Gastrocnemius medialis (tissue), 4 donors: ENCODE measurements around the gene TRAP1. TPM values are rescaled to one million over a fixed set of nuclear protein-coding genes. Genes with fewer than 3 reads are reported as not detected.
A peak's percentile ranks its signal among the peaks of the same experiment; 100 is the strongest.

Source experiments
- ATAC-seq, 2 donors: fragments of 150-250 bp; one replicate each; pipeline ENCODE4 v1.9.1; 2016
- DNase-seq, 2 donors: peaks; one replicate each; pipeline ENCODE4 v3.0.0-alpha.2; 2019
- H3K27ac ChIP-seq, 4 donors: fragments of 200-600 bp; sonication (generic); 1 replicate in 1 of 4; 2 replicates in 3 of 4; pipeline ENCODE4 v1.5.1; 2016 to 2018; ENCODE audit warnings: mild to moderate bottlenecking in 2 of 4, moderate library complexity in 1 of 4
- H3K27me3 ChIP-seq, 3 donors: fragments of 200-600 bp; sonication (generic) in 2 of 3; 1 replicate in 1 of 3; 2 replicates in 2 of 3; pipeline versions ENCODE4 v1.5.1 to v1.6.0; 2016 to 2019; ENCODE audit warnings: mild to moderate bottlenecking in 1 of 3, moderate library complexity in 1 of 3
- H3K36me3 ChIP-seq, 2 donors: fragments of 200-600 bp; sonication (generic) in 1 of 2; one replicate each; pipeline ENCODE4 v1.5.1; 2017 to 2018
- H3K4me1 ChIP-seq, 2 donors: fragments of 200-600 bp; sonication (generic) in 1 of 2; one replicate each; pipeline ENCODE4 v1.5.1; 2016 to 2017; ENCODE audit warnings: mild to moderate bottlenecking in 2 of 2
- H3K4me3 ChIP-seq, 4 donors: fragments of 200-600 bp; sonication (generic) in 3 of 4; 1 replicate in 1 of 4; 2 replicates in 3 of 4; pipeline ENCODE4 v1.5.1; 2016 to 2019; ENCODE audit warnings: mild to moderate bottlenecking in 2 of 4
- H3K9me3 ChIP-seq, 3 donors: fragments of 200-600 bp; sonication (generic) in 2 of 3; 1 replicate in 1 of 3; 2 replicates in 2 of 3; pipeline ENCODE4 v1.5.1; 2016 to 2019
- CTCF ChIP-seq, 5 experiments: fragments of 450-650 bp in 3 of 5; fragments of 200-600 bp in 2 of 5; sonication (generic) in 2 of 5; IDR thresholded peaks in 4 of 5; conservative IDR thresholded peaks in 1 of 5; 1 replicate in 4 of 5; 2 replicates in 1 of 5; pipeline ENCODE4 v1.5.1; 2016 to 2019; ENCODE audit warnings: antibody characterized with exemption in 5 of 5, mild to moderate bottlenecking in 3 of 5, moderate library complexity in 3 of 5
- POLR2A ChIP-seq, 2 donors: fragments of 450-650 bp; IDR thresholded peaks; one replicate each; pipeline ENCODE4 v1.6.1; 2017; ENCODE audit warnings: antibody characterized with exemption in 2 of 2, mild to moderate bottlenecking in 2 of 2, moderate library complexity in 2 of 2
- in situ Hi-C, 4 donors: fragments of 200-750 bp; cut with MboI; loops; one replicate each; pipeline versions ENCODE4 v1.15.0 to v1.8.0; 2017; ENCODE audit warnings: low sequenced_read_pairs in 4 of 4
- intact Hi-C: fragments of 100-400 bp; cut with DNase I; formaldehyde crosslinking; loops from one replicate; pipeline ENCODE4 v1.15.1; 2023; ENCODE audit warnings: low total_unique reads
- total RNA-seq, 4 donors: library from RNA; depleted of rRNA; stranded (reverse); fragments of >200 nt; gene quantifications; one replicate each; pipeline versions ENCODE4 v1.1.0 to v1.2.3, GENCODE V29; 2016

TRAP1 gene
- total RNA-seq, 4 donors from 2014 or later: 103 to 140 (median 122) TPM

DNA sequence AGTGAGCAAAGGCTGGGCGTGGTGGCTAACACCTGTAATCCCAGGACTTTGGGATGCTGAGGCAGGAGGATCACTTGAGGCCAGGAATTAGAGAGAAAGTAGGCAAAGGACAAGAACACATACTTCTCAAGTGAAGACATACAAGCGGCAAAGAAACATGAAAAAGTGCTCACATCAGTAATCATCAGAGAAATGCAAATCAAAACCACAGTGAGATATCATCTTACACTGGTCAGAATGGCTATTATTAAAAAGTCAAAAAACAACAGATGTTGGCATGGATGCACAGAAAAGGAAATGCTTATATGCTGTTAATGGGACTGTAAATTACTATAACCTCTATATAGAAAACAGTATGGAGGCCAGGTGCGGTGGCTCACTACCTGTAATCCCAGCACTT lies 93.7 kb downstream of the TRAP1 start:
- TF ChIP-seq POLR2A (IDR thresholded peaks at IDR 0.05) (no peak), CTCF (IDR thresholded peaks at IDR 0.05 in 4 of 5, conservative IDR thresholded peaks at IDR 0.05 in 1 of 5) (no peak)
- in situ Hi-C loops: no loop called here
- Histone ChIP-seq H3K27me3 (no peaks in the 10 kb centered on the region), H3K27ac (no peak overlapping the region), H3K9me3 (no peaks in the 10 kb centered on the region), H3K36me3 (no peaks in the 10 kb centered on the region), H3K4me3 (no peak overlapping the region), H3K4me1 (no peaks in the 10 kb centered on the region)
- no peak for DNase-seq
- no peak for ATAC-seq
- intact Hi-C loops: no loop called here

DNA sequence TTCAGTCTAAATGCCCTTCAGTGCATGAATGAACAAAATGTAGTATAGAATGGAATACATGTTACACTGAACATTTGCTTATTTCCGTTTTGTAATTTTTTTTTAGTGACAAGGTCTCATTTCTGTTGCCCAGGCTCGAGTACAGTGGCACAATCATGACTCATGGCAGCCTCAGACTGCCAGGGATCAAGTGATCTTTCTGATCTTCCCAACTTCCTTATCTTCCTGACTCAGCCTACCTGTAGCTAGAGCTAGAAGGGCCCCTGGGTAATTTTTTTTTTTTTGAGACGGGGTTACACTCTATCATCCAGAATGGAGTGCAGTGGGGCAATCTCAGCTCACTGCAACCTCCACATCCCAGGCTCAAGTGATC lies 98.6 kb downstream of the TRAP1 start:
- TF ChIP-seq CTCF (IDR thresholded peaks at IDR 0.05 in 4 of 5, conservative IDR thresholded peaks at IDR 0.05 in 1 of 5): no peak
- TF ChIP-seq POLR2A (IDR thresholded peaks at IDR 0.05): no peak
- in situ Hi-C loops (no loop called here), intact Hi-C loops (no loop called here)
- Histone ChIP-seq H3K4me1 (no peaks in the 10 kb centered on the region), H3K4me3 (no peak overlapping the region), H3K9me3 (no peaks in the 10 kb centered on the region), H3K36me3 (no peaks in the 10 kb centered on the region), H3K27ac (no peak overlapping the region), H3K27me3 (no peaks in the 10 kb centered on the region)
- DNase-seq (no peak), ATAC-seq (peak in 1 of 2 donors; percentile 65)

- peak overlapping the region; percentile 86 to 100 (median 98) for H3K4me3 ChIP-seq
- H3K9me3 ChIP-seq: no peaks in the 10 kb centered on the region
- TF ChIP-seq POLR2A (IDR thresholded peaks at IDR 0.05) (no peak), CTCF (IDR thresholded peaks at IDR 0.05 in 4 of 5, conservative IDR thresholded peaks at IDR 0.05 in 1 of 5) (no peak)
- no peak overlapping the region for H3K27ac ChIP-seq
- intact Hi-C loops: loop anchor here (5.0 kb wide), 3 partner anchors 155 to 505 kb away; partner anchors contain the start of genes ADCY9 and ZNF263
- no peaks in the 10 kb centered on the region for H3K36me3 ChIP-seq
- in situ Hi-C loops: no loop called here
- ATAC-seq (no peak), DNase-seq (no peak)
- H3K27me3 ChIP-seq: no peaks in the 10 kb centered on the region
- peaks cover 13 to 23% of the 10 kb centered on the region in 2 donors for H3K4me1 ChIP-seq
Observed at GRCh38 chr16:3612510-3613466, 104.5 kb downstream of the TRAP1 start.

- Histone ChIP-seq H3K4me1 (peaks cover 16 to 23% of the 10 kb centered on the region in 2 donors), H3K9me3 (no peaks in the 10 kb centered on the region), H3K4me3 (peak within 1 kb of the TSS; percentile 86 to 100 (median 98)), H3K36me3 (no peaks in the 10 kb centered on the region), H3K27ac (peak within 1 kb of the TSS; percentile 77 to 92 (median 88)), H3K27me3 (no peaks in the 10 kb centered on the region)
- intact Hi-C loops (loop anchor here (2.0 to 5.0 kb wide), 4 partner anchors 85 to 506 kb away; partner anchors contain the start of genes ADCY9 and ZNF263), in situ Hi-C loops (no loop called here)
- ATAC-seq (peak; percentile 91 to 96), DNase-seq (peak; percentile 72 to 86)
- TF ChIP-seq POLR2A (IDR thresholded peaks at IDR 0.05): peak; percentile 76 to 79
- TF ChIP-seq CTCF (IDR thresholded peaks at IDR 0.05 in 4 of 5, conservative IDR thresholded peaks at IDR 0.05 in 1 of 5): no peak
Observed at GRCh38 chr16:3611146-3611975, 106.0 kb downstream of the TRAP1 start, which contains the start of gene SLX4. TSS of gene SLX4 (minus strand) at chr16:3611606. CDS start at chr16:3608964, 2,642 bp downstream.
